IMR-90 (cell line): Measurements from ENCODE around the gene NR5A2. TPM values are rescaled to one million over a fixed set of nuclear protein-coding genes. Genes with fewer than 3 reads are reported as not detected.

Source experiments
- ATAC-seq: fragments of 200-7000 bp; cut with Tn5 transposase; 2 replicates; pipeline ENCODE4 v1.9.1; 2020; ENCODE audit warnings: low read depth, mild to moderate bottlenecking, moderate library complexity
- BruUV-seq: library from RNA; stranded (reverse); fragments of 400-500 nt; replicated peaks from 2 replicates; lab custom pipeline; 2021; lab: Mats Ljungman, UMichigan
- CTCF ChIA-PET: fragments of 300-600 bp; formaldehyde crosslinking; extraction: SDS; loops from one replicate; lab custom pipeline; 2021; ENCODE audit warnings: antibody characterized with exemption; lab: Yijun Ruan, JAX
- POLR2A ChIA-PET: fragments of 300-600 bp; sonication (Branson Sonifier 250); formaldehyde crosslinking; loops from one replicate; lab custom pipeline; 2022; ENCODE audit warnings: antibody characterized with exemption; ENCODE audit not compliant: unreplicated experiment; lab: Charles Lee
- DNase-seq: peaks from one replicate; pipeline ENCODE4 v3.0.0; 2013
- H2AFZ ChIP-seq: replicated peaks from 2 replicates; pipeline ENCODE3; 2013; ENCODE audit warnings: low read length, mild to moderate bottlenecking; ENCODE audit not compliant: poor library complexity
- H2AK5ac ChIP-seq: 2 replicates; pipeline ENCODE4 v1.6.1; 2013; ENCODE audit warnings: low read depth, low read length, inconsistent platforms
- H2AK9ac ChIP-seq: replicated peaks from 2 replicates; pipeline ENCODE3; 2013; ENCODE audit warnings: mild to moderate bottlenecking, low read depth, low read length, moderate library complexity; ENCODE audit not compliant: poor library complexity
- H2BK120ac ChIP-seq: 2 replicates; pipeline ENCODE4 v1.6.1; 2013; ENCODE audit warnings: low read depth, low read length, inconsistent platforms
- H2BK15ac ChIP-seq: 3 replicates; pipeline ENCODE4 v1.6.1; 2013; ENCODE audit warnings: low read depth, low read length, inconsistent platforms
- H2BK20ac ChIP-seq: 2 replicates; pipeline ENCODE4 v1.6.1; 2013; ENCODE audit warnings: low read depth, mild to moderate bottlenecking, inconsistent platforms, low read length, moderate library complexity
- H2BK5ac ChIP-seq: 2 replicates; pipeline ENCODE4 v1.6.1; 2013; ENCODE audit warnings: mild to moderate bottlenecking, low read depth, low read length, inconsistent platforms; ENCODE audit not compliant: poor library complexity, severe bottlenecking
- H3K14ac ChIP-seq: replicated peaks from 2 replicates; pipeline ENCODE4 v1.6.1; 2013; ENCODE audit warnings: low read depth, low read length, inconsistent platforms
- H3K18ac ChIP-seq: 2 replicates; pipeline ENCODE4 v1.6.1; 2013; ENCODE audit warnings: low read depth, low read length, control low read depth
- H3K23ac ChIP-seq: 2 replicates; pipeline ENCODE4 v1.6.1; 2013; ENCODE audit warnings: low read depth, low read length, inconsistent platforms
- H3K27ac ChIP-seq: 2 replicates; pipeline ENCODE4 v1.5.1; 2013; ENCODE audit warnings: mild to moderate bottlenecking, control low read depth, low read length; ENCODE audit not compliant: insufficient read depth
- H3K27me3 ChIP-seq: 2 replicates; pipeline ENCODE4 v1.6.1; 2013; ENCODE audit warnings: low read length; ENCODE audit not compliant: control insufficient read depth, insufficient read depth
- H3K36me3 ChIP-seq: 2 replicates; pipeline ENCODE4 v1.6.1; 2013; ENCODE audit warnings: low read length, mixed read lengths; ENCODE audit not compliant: control insufficient read depth, insufficient read depth
- H3K4ac ChIP-seq: 2 replicates; pipeline ENCODE4 v1.6.1; 2013; ENCODE audit warnings: low read depth, low read length, inconsistent platforms
- H3K4me1 ChIP-seq: 2 replicates; pipeline ENCODE4 v1.6.1; 2013; ENCODE audit warnings: low read length, mixed read lengths; ENCODE audit not compliant: control insufficient read depth, insufficient read depth
- H3K4me2 ChIP-seq: 2 replicates; pipeline ENCODE4 v1.6.1; 2013; ENCODE audit warnings: low read depth, mild to moderate bottlenecking, control low read depth, low read length, moderate library complexity
- H3K4me3 ChIP-seq: 2 replicates; pipeline ENCODE4 v1.5.1; 2013; ENCODE audit warnings: low read depth, mild to moderate bottlenecking, control low read depth, low read length, moderate library complexity; ENCODE audit not compliant: insufficient read depth
- H3K56ac ChIP-seq: 2 replicates; pipeline ENCODE4 v1.6.1; 2013; ENCODE audit warnings: low read length, inconsistent platforms; ENCODE audit not compliant: insufficient read depth; ENCODE audit errors: extremely low read depth
- H3K79me1 ChIP-seq, 2 experiments: 2 replicates each; pipeline ENCODE4 v1.6.1; 2013; ENCODE audit warnings: low read length in 2 of 2, inconsistent platforms in 1 of 2, low read depth in 1 of 2
- H3K9ac ChIP-seq: 2 replicates; pipeline ENCODE4 v1.6.1; 2013; ENCODE audit warnings: low read depth, low read length, control low read depth
- H3K9me1 ChIP-seq: 2 replicates; pipeline ENCODE4 v1.6.1; 2013; ENCODE audit warnings: low read length, inconsistent platforms; ENCODE audit not compliant: insufficient read depth
- H3K9me3 ChIP-seq: 2 replicates; pipeline ENCODE4 v1.6.1; 2013; ENCODE audit warnings: low read length; ENCODE audit not compliant: control insufficient read depth, insufficient read depth
- H4K20me1 ChIP-seq: 2 replicates; pipeline ENCODE4 v1.6.1; 2013; ENCODE audit warnings: low read length, inconsistent platforms; ENCODE audit not compliant: insufficient read depth
- H4K5ac ChIP-seq: 2 replicates; pipeline ENCODE4 v1.6.1; 2013; ENCODE audit warnings: mild to moderate bottlenecking, low read depth, low read length, control low read depth
- H4K8ac ChIP-seq, 2 experiments: 2 replicates each; pipeline ENCODE4 v1.6.1; 2013; ENCODE audit warnings: low read depth in 2 of 2, low read length in 2 of 2, control low read depth in 1 of 2, inconsistent platforms in 1 of 2
- H4K91ac ChIP-seq: 2 replicates; pipeline ENCODE4 v1.6.1; 2013; ENCODE audit warnings: low read depth, low read length, inconsistent platforms; ENCODE audit not compliant: insufficient read depth
- MXI1 ChIP-seq: IDR thresholded peaks from 2 replicates; pipeline ENCODE4 v1.6.1; 2012; ENCODE audit warnings: low read depth, mild to moderate bottlenecking, low read length, moderate library complexity, borderline replicate concordance
- RCOR1 ChIP-seq: IDR thresholded peaks from 2 replicates; pipeline ENCODE4 v1.6.1; 2012; ENCODE audit warnings: mild to moderate bottlenecking, low read length, improper control_type of control experiment; ENCODE audit not compliant: insufficient replicate concordance
- SMC3 ChIP-seq: fragments of 150-350 bp; IDR thresholded peaks from 2 replicates; pipeline ENCODE4 v1.6.1; 2016; ENCODE audit warnings: low read depth, mild to moderate bottlenecking, antibody characterized with exemption, low read length, moderate library complexity
- WGBS, 2 experiments: methylation state at CpG; one replicate each; pipeline versions ENCODE4 v1.1.5 to v1.1.7; 2013; ENCODE audit warnings: missing lambda C conversion rate in 2 of 2; ENCODE audit not compliant: insufficient read length in 1 of 2; ENCODE audit errors: extremely low coverage in 2 of 2; 5-methylcytosine and 5-hydroxymethylcytosine counted together
- dilution Hi-C: fragments of 300-500 bp; cut with HindIII; formaldehyde crosslinking; loops from one replicate; pipeline ENCODE4 v1.14.3; 2018; ENCODE audit warnings: low sequenced_read_pairs; ENCODE audit not compliant: unreplicated experiment
- in situ Hi-C: fragments of 300-500 bp; cut with MboI; formaldehyde crosslinking; loops from 3 replicates; pipeline ENCODE4 v1.14.3; 2019; ENCODE audit warnings: low sequenced_read_pairs, inconsistent platforms, mixed read lengths
- intact Hi-C: fragments of 100-400 bp; cut with micrococcal nuclease; formaldehyde crosslinking; loops from 2 replicates; pipeline ENCODE4 v1.10.0; 2022
- polyA plus RNA-seq, 3 experiments: library from polyadenylated mRNA; depleted of rRNA; stranded (reverse); fragments of >200 nt; gene quantifications; 2 replicates each; pipeline ENCODE4 v1.2.3, GENCODE V29; 2012; ENCODE audit warnings: low replicate concordance in 1 of 3
- total RNA-seq: library from RNA; depleted of rRNA; stranded (reverse); fragments of >200 nt; gene quantifications from 2 replicates; pipeline ENCODE4 v1.2.3, GENCODE V29; 2012

NR5A2 gene
- total and polyA plus RNA-seq, 2 of the 4 experiments (the other 2 are of a cell fraction): 0.03 to 0.18 TPM

GRCh38 chr1:200046115-200046514 is 18.6 kb downstream of the NR5A2 start:
- H3K4me1 ChIP-seq: peaks cover 2% of the 10 kb centered on the region; the same call in 1 of the 2 replicates
- H3K9me1 ChIP-seq: peaks cover 5% of the 10 kb centered on the region; the same call in 1 of the 2 replicates
- no peak overlapping the region for H4K8ac ChIP-seq
- H2BK15ac ChIP-seq: no peak overlapping the region
- TF ChIP-seq MXI1 (no peak), SMC3 (no peak), RCOR1 (no peak)
- H2AFZ ChIP-seq: no peak overlapping the region
- no peak for DNase-seq
- no peaks in the 10 kb centered on the region; the same call in 1 of the 2 replicates for H4K20me1 ChIP-seq
- H4K91ac ChIP-seq: no peak overlapping the region
- peaks cover 27% of the 10 kb centered on the region for H3K27me3 ChIP-seq
- ATAC-seq: no peak
- dilution Hi-C loops: no loop called here
- H3K27ac ChIP-seq: no peak overlapping the region
- POLR2A ChIA-PET: no interaction called here
- H2AK5ac ChIP-seq: no peak overlapping the region
- WGBS, 2 experiments: no CpG with 5 or more reads among the region's 2 CpGs
- H2BK20ac ChIP-seq: no peak overlapping the region
- no peak overlapping the region for H3K18ac ChIP-seq
- intact Hi-C loops: no loop called here
- no peak overlapping the region for H4K5ac ChIP-seq
- H3K79me1 ChIP-seq: no peaks in the 10 kb centered on the region
- no TSS peak for BruUV-seq
- no peak overlapping the region for H3K23ac ChIP-seq
- no peak overlapping the region for H3K14ac ChIP-seq
- no peak overlapping the region for H3K56ac ChIP-seq
- no peak overlapping the region for H3K4me3 ChIP-seq
- no peak overlapping the region for H3K9ac ChIP-seq
- CTCF ChIA-PET: interaction anchor here (0.6 kb wide), 2 partner anchors 146 to 1390 kb away, joined by 3 read pairs; no protein-coding TSS in a partner anchor
- H3K36me3 ChIP-seq: no peaks in the 10 kb centered on the region
- H2AK9ac ChIP-seq: no peak overlapping the region
- no peak overlapping the region for H3K4ac ChIP-seq
- H2BK120ac ChIP-seq: no peak overlapping the region
- in situ Hi-C loops: no loop called here
- no peak overlapping the region for H3K4me2 ChIP-seq
- no peak overlapping the region for H2BK5ac ChIP-seq
- peaks cover 4% of the 10 kb centered on the region; the same call in 1 of the 2 replicates for H3K9me3 ChIP-seq
